H9 (cell line): ENCODE results near the gene TSHZ1. TPM values are rescaled to one million over a fixed set of nuclear protein-coding genes. Genes with fewer than 3 reads are reported as not detected.
"Not testable (repeated sequence)": the region's sequence is repeated elsewhere in the genome, so short reads cannot be mapped to it uniquely, and the experiment has no call there.

ENCODE experiments used
- DNase-seq: peaks from one replicate; pipeline ENCODE4 v3.0.0-alpha.2; 2017
- H2AFZ ChIP-seq: one replicate; pipeline ENCODE4 v1.6.1; 2013; ENCODE audit warnings: mild to moderate bottlenecking, low read length, control low read depth, moderate library complexity
- H2AK5ac ChIP-seq: 2 replicates; pipeline ENCODE4 v1.6.1; 2013; ENCODE audit warnings: low read length, control low read depth, mixed read lengths; ENCODE audit not compliant: insufficient read length
- H2BK120ac ChIP-seq: one replicate; pipeline ENCODE4 v1.6.1; 2013; ENCODE audit warnings: low read depth, mild to moderate bottlenecking, low read length, control low read depth, inconsistent platforms; ENCODE audit not compliant: poor library complexity, severe bottlenecking
- H2BK12ac ChIP-seq: 2 replicates; pipeline ENCODE4 v1.6.1; 2013; ENCODE audit warnings: low read length, control low read depth, mixed read lengths, low read depth; ENCODE audit not compliant: insufficient read length
- H2BK15ac ChIP-seq: 2 replicates; pipeline ENCODE4 v1.6.1; 2013; ENCODE audit warnings: low read depth, low read length, control low read depth
- H2BK20ac ChIP-seq: one replicate; pipeline ENCODE4 v1.6.1; 2013; ENCODE audit warnings: low read depth, mild to moderate bottlenecking, low read length, control low read depth, inconsistent platforms; ENCODE audit not compliant: poor library complexity, severe bottlenecking
- H2BK5ac ChIP-seq: 2 replicates; pipeline ENCODE4 v1.6.1; 2013; ENCODE audit warnings: low read length, control low read depth, mixed read lengths; ENCODE audit not compliant: insufficient read length
- H3K14ac ChIP-seq: 2 replicates; pipeline ENCODE4 v1.6.1; 2013; ENCODE audit warnings: low read length, control low read depth; ENCODE audit not compliant: insufficient read depth
- H3K18ac ChIP-seq: 2 replicates; pipeline ENCODE4 v1.6.1; 2013; ENCODE audit warnings: low read depth, mild to moderate bottlenecking, mixed read lengths, low read length, control low read depth; ENCODE audit not compliant: insufficient read length
- H3K23ac ChIP-seq: 2 replicates; pipeline ENCODE4 v1.6.1; 2013; ENCODE audit warnings: low read length, control low read depth, mixed read lengths, low read depth; ENCODE audit not compliant: insufficient read length
- H3K23me2 ChIP-seq: 2 replicates; pipeline ENCODE4 v1.6.1; 2013; ENCODE audit warnings: low read depth, mild to moderate bottlenecking, mixed read lengths, low read length, control low read depth; ENCODE audit not compliant: insufficient read length, poor library complexity, severe bottlenecking
- H3K27ac ChIP-seq: 2 replicates; pipeline ENCODE4 v1.5.1; 2013; ENCODE audit warnings: low read length, control low read depth, mixed read lengths, low read depth; ENCODE audit not compliant: insufficient read length
- H3K27me3 ChIP-seq: 2 replicates; pipeline ENCODE4 v1.6.1; 2013; ENCODE audit warnings: low read length, control low read depth, inconsistent platforms; ENCODE audit not compliant: insufficient read depth
- H3K4ac ChIP-seq: 2 replicates; pipeline ENCODE4 v1.6.1; 2013; ENCODE audit warnings: low read depth, mild to moderate bottlenecking, control low read depth, inconsistent platforms, low read length, moderate library complexity
- H3K4me1 ChIP-seq: 2 replicates; pipeline ENCODE4 v1.6.1; 2013; ENCODE audit warnings: low read length, control low read depth, inconsistent platforms; ENCODE audit not compliant: insufficient read depth
- H3K4me2 ChIP-seq: 2 replicates; pipeline ENCODE4 v1.6.1; 2013; ENCODE audit warnings: low read length, control low read depth, mixed read lengths; ENCODE audit not compliant: insufficient read length, insufficient read depth
- H3K56ac ChIP-seq: 2 replicates; pipeline ENCODE4 v1.6.1; 2013; ENCODE audit warnings: low read depth, mild to moderate bottlenecking, mixed read lengths, low read length, control low read depth; ENCODE audit not compliant: insufficient read length
- H3K79me1 ChIP-seq: 2 replicates; pipeline ENCODE4 v1.6.1; 2013; ENCODE audit warnings: low read depth, mild to moderate bottlenecking, moderate library complexity, low read length, control low read depth, inconsistent platforms; ENCODE audit not compliant: insufficient read depth, poor library complexity, severe bottlenecking
- H3K79me2 ChIP-seq: 2 replicates; pipeline ENCODE4 v1.6.1; 2013; ENCODE audit warnings: low read length, control low read depth, inconsistent platforms; ENCODE audit not compliant: insufficient read depth
- H3K9ac ChIP-seq: 2 replicates; pipeline ENCODE4 v1.6.1; 2013; ENCODE audit warnings: low read length, control low read depth, mixed read lengths; ENCODE audit not compliant: insufficient read length; ENCODE audit errors: extremely low read depth
- H3K9me3 ChIP-seq: one replicate; pipeline ENCODE4 v1.6.1; 2013; ENCODE audit warnings: low read depth, low read length, inconsistent platforms; ENCODE audit not compliant: control insufficient read depth
- H3T11ph ChIP-seq: one replicate; pipeline ENCODE4 v1.6.1; 2013; ENCODE audit warnings: mild to moderate bottlenecking, low read length, control low read depth, inconsistent platforms
- H4K20me1 ChIP-seq: one replicate; pipeline ENCODE4 v1.6.1; 2013; ENCODE audit not compliant: control insufficient read depth, insufficient read length, insufficient read depth
- H4K5ac ChIP-seq: 2 replicates; pipeline ENCODE4 v1.6.1; 2013; ENCODE audit warnings: low read depth, mild to moderate bottlenecking, mixed read lengths, low read length, control low read depth; ENCODE audit not compliant: insufficient read length
- H4K8ac ChIP-seq: replicated peaks from 2 replicates; pipeline ENCODE4 v1.6.1; 2013; ENCODE audit warnings: low read length, control low read depth, mixed read lengths, low read depth; ENCODE audit not compliant: insufficient read length
- H4K91ac ChIP-seq: 2 replicates; pipeline ENCODE4 v1.6.1; 2013; ENCODE audit warnings: low read depth, mild to moderate bottlenecking, moderate library complexity, mixed read lengths, low read length, control low read depth; ENCODE audit not compliant: insufficient read length
- H3K27ac Mint-ChIP-seq, 3 experiments: 2 replicates in 2 of 3; 3 replicates in 1 of 3; pipeline ENCODE4 v1.8.0; 2020 to 2021; ENCODE audit warnings: mixed read lengths in 3 of 3, mild to moderate bottlenecking in 1 of 3, moderate library complexity in 1 of 3
- H3K27me3 Mint-ChIP-seq: 2 replicates; pipeline ENCODE4 v1.8.0; 2021; ENCODE audit warnings: low read depth, mild to moderate bottlenecking, moderate library complexity, mixed read lengths
- H3K36me3 Mint-ChIP-seq, 3 experiments: 2 replicates in 2 of 3; 3 replicates in 1 of 3; pipeline ENCODE4 v1.8.0; 2020 to 2021; ENCODE audit warnings: low read depth in 3 of 3, mixed read lengths in 3 of 3; ENCODE audit not compliant: insufficient read depth in 1 of 3
- H3K4me1 Mint-ChIP-seq, 2 experiments: 2 replicates each; pipeline ENCODE4 v1.8.0; 2020; ENCODE audit warnings: mixed read lengths in 2 of 2
- H3K4me3 Mint-ChIP-seq, 2 experiments: 2 replicates in 1 of 2; 3 replicates in 1 of 2; pipeline ENCODE4 v1.8.0; 2020 to 2021; ENCODE audit warnings: mild to moderate bottlenecking in 2 of 2, mixed read lengths in 2 of 2, moderate library complexity in 1 of 2
- H3K9me3 Mint-ChIP-seq, 2 experiments: 2 replicates in 1 of 2; 3 replicates in 1 of 2; pipeline ENCODE4 v1.8.0; 2020; ENCODE audit warnings: mild to moderate bottlenecking in 2 of 2, mixed read lengths in 2 of 2, moderate library complexity in 1 of 2
- CTCF ChIP-seq: fragments of 200-600 bp; sonication (generic); conservative IDR thresholded peaks from 3 replicates; pipeline ENCODE4 v1.8.0; 2021; ENCODE audit warnings: antibody characterized with exemption, mild to moderate bottlenecking
- WGBS: extraction: QIAGEN DNeasy Blood & Tissue Kit; methylation state at CpG from one replicate; pipeline ENCODE4 v1.1.7; 2013; ENCODE audit warnings: missing lambda C conversion rate, low lambda C conversion rate, mixed read lengths; ENCODE audit not compliant: insufficient read length; ENCODE audit errors: extremely low coverage; 5-methylcytosine and 5-hydroxymethylcytosine counted together
- total RNA-seq: library from RNA; stranded (reverse); gene quantifications from 2 replicates; pipeline ENCODE4 v1.2.1, GENCODE V29; 2021

The TSHZ1 gene
- total RNA-seq, 1 experiment from 2014 or later, result 0.15 TPM

DNA sequence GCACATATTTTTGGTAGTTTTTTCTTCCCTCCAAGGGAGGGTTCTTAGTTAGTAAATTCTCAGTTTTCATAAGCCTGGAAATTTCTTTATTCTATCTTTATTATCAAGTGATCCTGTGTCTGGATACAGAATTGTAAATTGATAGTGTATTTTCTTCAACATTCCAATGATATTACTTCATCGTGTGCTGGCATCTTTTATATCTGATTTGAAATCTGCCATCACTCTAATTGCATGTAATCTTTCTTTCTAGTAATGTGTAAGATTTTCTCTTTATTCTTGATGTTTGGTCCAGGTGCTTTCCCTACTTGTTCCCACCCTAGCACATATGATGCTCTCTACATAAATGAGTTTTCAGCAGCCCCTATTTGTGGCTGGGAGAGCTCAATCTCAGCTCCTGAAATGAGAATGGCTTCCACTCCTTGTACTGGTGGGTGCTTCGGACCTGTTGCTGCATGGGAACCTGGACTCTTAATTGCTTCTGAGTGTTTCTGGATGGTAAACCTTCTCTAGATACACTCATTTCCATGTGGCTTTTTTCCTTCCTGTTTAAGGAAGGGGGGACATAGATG is 114.2 kb downstream of the TSHZ1 start:
- H3K9me3 Mint-ChIP-seq, result peaks cover 29 to 31% of the 10 kb centered on the region in 2 experiments
- peaks cover 8 to 21% (median 11%) of the 10 kb centered on the region in 3 experiments; a peak in 6 of 7 replicates for H3K36me3 Mint-ChIP-seq
- no peak for DNase-seq
- Histone ChIP-seq H3T11ph (no peak overlapping the region), H2BK20ac (no peak overlapping the region), H3K4me1 (no peaks in the 10 kb centered on the region), H4K91ac (no peak overlapping the region), H4K8ac (no peak overlapping the region), H4K20me1 (no peaks in the 10 kb centered on the region), H2BK5ac (no peak overlapping the region), H3K14ac (no peak overlapping the region), H2AK5ac (no peak overlapping the region), H3K23ac (no peak overlapping the region), H3K9ac (no peak overlapping the region), H3K18ac (no peak overlapping the region), H3K79me2 (no peaks in the 10 kb centered on the region), H3K56ac (no peak overlapping the region), H2AFZ (no peak overlapping the region), H3K4ac (no peak overlapping the region), H2BK12ac (no peak overlapping the region), H3K4me2 (no peak overlapping the region), H3K27me3 (no peaks in the 10 kb centered on the region), H4K5ac (no peak overlapping the region), H3K79me1 (no peaks in the 10 kb centered on the region), H3K27ac (no peak overlapping the region), H2BK120ac (no peak overlapping the region), H2BK15ac (no peak overlapping the region), H3K9me3 (no peaks in the 10 kb centered on the region), H3K23me2 (no peaks in the 10 kb centered on the region)
- peaks cover 1% of the 10 kb centered on the region; the same call in 1 of the 2 replicates for H3K27me3 Mint-ChIP-seq
- TF ChIP-seq CTCF, result no peak
- H3K27ac Mint-ChIP-seq, result no peak overlapping the region
- H3K4me1 Mint-ChIP-seq, result no peaks in the 10 kb centered on the region
- no peak overlapping the region for H3K4me3 Mint-ChIP-seq
- no CpG with 5 or more reads among the region's 2 CpGs for WGBS

GRCh38 chr18:75329753-75330152 is 119.2 kb downstream of the TSHZ1 start:
- H3K9me3 Mint-ChIP-seq, result peaks cover 29 to 31% of the 10 kb centered on the region in 2 experiments
- no CpG with 5 or more reads among the region's 2 CpGs for WGBS
- H2BK5ac ChIP-seq, H3K9me3 ChIP-seq, H3K27ac Mint-ChIP-seq, H3K4me3 Mint-ChIP-seq, H3K4me1 Mint-ChIP-seq, H4K20me1 ChIP-seq, H3K23me2 ChIP-seq, H4K91ac ChIP-seq, H2AK5ac ChIP-seq, H3K4me2 ChIP-seq, H3K18ac ChIP-seq, H2AFZ ChIP-seq, H3K27ac ChIP-seq, H3K9ac ChIP-seq, H2BK20ac ChIP-seq, H3K4ac ChIP-seq, H4K8ac ChIP-seq, H2BK120ac ChIP-seq, H3T11ph ChIP-seq, H2BK15ac ChIP-seq, H3K27me3 ChIP-seq, H3K14ac ChIP-seq, H3K56ac ChIP-seq, DNase-seq, H3K23ac ChIP-seq, H4K5ac ChIP-seq, H3K27me3 Mint-ChIP-seq, H2BK12ac ChIP-seq, H3K4me1 ChIP-seq, H3K79me1 ChIP-seq, H3K79me2 ChIP-seq: not testable (repeated sequence)
- peaks cover 8 to 21% (median 11%) of the 10 kb centered on the region in 3 experiments; a peak in 6 of 7 replicates for H3K36me3 Mint-ChIP-seq
